Heart left ventricle (tissue), 16 donors: ENCODE measurements around the gene CELSR1. TPM values are rescaled to one million over a fixed set of nuclear protein-coding genes. Genes with fewer than 3 reads are reported as not detected.

Experiments used
- ATAC-seq, 4 donors: fragments of 200-7000 bp; cut with Tn5 transposase; one replicate each; pipeline ENCODE4 v1.9.1; 2020 to 2022; ENCODE audit warnings: moderate library complexity in 4 of 4, mild to moderate bottlenecking in 3 of 4, moderate number of reproducible peaks in 1 of 4
- DNase-seq, 5 donors: peaks; one replicate each; pipeline ENCODE4 v3.0.0-alpha.2; 2020
- H3K27ac ChIP-seq, 12 donors: fragments of 200-600 bp; sonication (generic) in 4 of 12; one replicate each; pipeline versions ENCODE4 v1.5.0 to v1.8.0; 2016 to 2022; ENCODE audit warnings: mild to moderate bottlenecking in 2 of 12
- H3K27me3 ChIP-seq, 9 donors: fragments of 200-600 bp; sonication (generic) in 2 of 9; one replicate each; pipeline versions ENCODE4 v1.5.1 to v1.8.0; 2016 to 2022; ENCODE audit warnings: mild to moderate bottlenecking in 3 of 9
- H3K36me3 ChIP-seq, 9 donors: fragments of 200-600 bp; sonication (generic) in 2 of 9; one replicate each; pipeline versions ENCODE4 v1.5.0 to v1.8.0; 2018 to 2022; ENCODE audit warnings: mild to moderate bottlenecking in 2 of 9
- H3K4me1 ChIP-seq, 12 donors: fragments of 200-600 bp; sonication (generic) in 4 of 12; one replicate each; pipeline versions ENCODE4 v1.5.0 to v1.8.0; 2016 to 2022; ENCODE audit warnings: mild to moderate bottlenecking in 3 of 12
- H3K4me3 ChIP-seq, 12 donors: fragments of 200-600 bp; sonication (generic) in 4 of 12; one replicate each; pipeline versions ENCODE4 v1.5.0 to v1.8.0; 2017 to 2022; ENCODE audit warnings: mild to moderate bottlenecking in 9 of 12, moderate library complexity in 4 of 12
- H3K9me3 ChIP-seq, 12 donors: fragments of 200-600 bp; sonication (generic) in 4 of 12; one replicate each; pipeline versions ENCODE4 v1.5.0 to v1.8.0; 2016 to 2022; ENCODE audit warnings: mild to moderate bottlenecking in 1 of 12
- POLR2A ChIP-seq, 2 donors: fragments of 450-650 bp; IDR thresholded peaks; one replicate each; pipeline ENCODE4 v1.6.1; 2017; ENCODE audit warnings: antibody characterized with exemption in 2 of 2, mild to moderate bottlenecking in 2 of 2, moderate library complexity in 2 of 2
- WGBS, 4 donors: extraction: QIAGEN DNeasy Blood & Tissue Kit in 2 of 4; methylation state at CpG; one replicate each; pipeline versions ENCODE4 v1.1.5 to v1.1.7; 2013 to 2018; 5-methylcytosine and 5-hydroxymethylcytosine counted together
- intact Hi-C, 10 donors: fragments of 100-400 bp; cut with DNase I; formaldehyde crosslinking; loops; one replicate each; pipeline versions ENCODE4 v1.11.1 to v1.14.2; 2022
- polyA plus RNA-seq, 2 donors: library from polyadenylated mRNA; stranded (reverse); fragments of 200-250 nt; gene quantifications; one replicate each; pipeline ENCODE4 v1.2.3, GENCODE V29; 2013
- total RNA-seq, 9 donors: library from RNA; depleted of rRNA in 2 of 9; stranded (reverse); fragments of >200 nt in 2 of 9; fragmentation: NEBNext Ultra II Directional in 3 of 9; extraction: Animal tissue kit (Norgen Biotek cat#: 25700) in 3 of 9; gene quantifications; one replicate each; pipeline versions ENCODE4 v1.1.0 to v1.2.4, GENCODE V29; 2016 to 2023
- TF ChIP-seq, protein P1 (sequence below), 12 donors: fragments of 200-600 bp; sonication (generic) in 4 of 12; IDR thresholded peaks; one replicate each; pipeline versions ENCODE4 v1.5.0 to v1.8.0; 2018 to 2022; ENCODE audit warnings: antibody characterized with exemption in 12 of 12, mild to moderate bottlenecking in 5 of 12
- donor health status: ischemic (EF 13 %, LVEDD 7.1; RV severe dilation, severe dysfunction).
- donor health status: healthy with polysubstance abuse.
- donor health status: DM: no; HTN: yes; CAD: no.
- donor health status: DM: no; HTN: no; CAD: no.
- donor health status: ischemic (EF 25% LVEDD 6.9; RV normal size, moderate dysfunction).
- donor health status: ischemic (EF 25% LVEDD 5.7; RV mildly dilated, moderate dysfunction).
- donor health status: healthy.
- donor health status: DM: yes; HTN: yes; CAD: no.
- donor health status: ischemic (EF 35%, LVEDD 5.7; RV mildly dilated, moderate dysfunction).
- donor health status: nonischemic (EF 11% LVEDD 7.7; RV severe dilation, severe dysfunction).
- donor health status: DM: yes; HTN: yes; CAD: no.
- donor health status: PGD.
- donor health status: ischemic (EF 29% LVEDD 5.4; RV normal size, mild dysfunction).
- donor health status: nonischemic (EF 23%, LVEDD 6.1; RV moderate dilation, normal function).

CELSR1 gene
- total and polyA plus RNA-seq, 11 donors: 5.9 to 15.8 (median 11.9) TPM

DNA sequence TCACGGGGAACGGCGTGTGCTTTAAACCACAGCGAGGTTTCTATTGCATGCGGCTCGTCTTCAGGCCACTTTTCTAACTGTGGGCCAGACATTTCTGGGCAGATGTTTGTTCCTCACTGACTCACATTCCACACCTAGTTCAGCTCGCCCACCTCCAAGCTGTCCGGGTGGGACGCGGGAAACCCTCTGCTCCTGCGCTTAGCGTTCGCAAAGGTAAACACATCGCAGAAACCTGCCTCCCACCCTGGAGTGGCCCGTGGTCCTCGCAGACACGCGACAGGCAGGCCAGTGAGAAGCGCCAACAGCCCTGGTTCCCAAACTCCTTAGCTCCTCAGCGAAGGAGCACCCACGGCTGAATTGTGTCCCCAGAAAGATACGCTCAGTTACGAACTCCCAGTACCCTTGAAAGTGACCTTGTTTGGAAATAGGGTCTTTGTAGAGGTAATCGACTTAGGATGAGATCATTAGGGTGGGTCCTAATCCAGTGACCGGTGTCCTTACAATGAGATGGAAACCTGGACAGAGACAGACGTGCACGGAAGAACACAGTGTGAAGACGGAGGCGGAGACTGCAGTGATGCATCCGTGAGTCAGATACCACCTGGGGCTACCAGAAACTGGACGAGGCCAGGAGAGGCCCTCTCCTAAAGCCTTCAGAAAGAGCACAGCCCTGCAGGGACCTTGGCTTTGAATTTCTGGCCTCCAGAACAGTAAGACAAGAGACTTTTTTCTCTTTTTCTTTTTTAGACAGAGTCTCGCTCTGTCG, 82.7 kb downstream of the CELSR1 start:
- intact Hi-C loops: no loop called here
- WGBS, 4 donors: 91 to 93% (median 92%) methylated on average over 33 of the region's 33 CpGs
- no peaks in the 10 kb centered on the region for H3K9me3 ChIP-seq
- TF ChIP-seq, protein P1, sequence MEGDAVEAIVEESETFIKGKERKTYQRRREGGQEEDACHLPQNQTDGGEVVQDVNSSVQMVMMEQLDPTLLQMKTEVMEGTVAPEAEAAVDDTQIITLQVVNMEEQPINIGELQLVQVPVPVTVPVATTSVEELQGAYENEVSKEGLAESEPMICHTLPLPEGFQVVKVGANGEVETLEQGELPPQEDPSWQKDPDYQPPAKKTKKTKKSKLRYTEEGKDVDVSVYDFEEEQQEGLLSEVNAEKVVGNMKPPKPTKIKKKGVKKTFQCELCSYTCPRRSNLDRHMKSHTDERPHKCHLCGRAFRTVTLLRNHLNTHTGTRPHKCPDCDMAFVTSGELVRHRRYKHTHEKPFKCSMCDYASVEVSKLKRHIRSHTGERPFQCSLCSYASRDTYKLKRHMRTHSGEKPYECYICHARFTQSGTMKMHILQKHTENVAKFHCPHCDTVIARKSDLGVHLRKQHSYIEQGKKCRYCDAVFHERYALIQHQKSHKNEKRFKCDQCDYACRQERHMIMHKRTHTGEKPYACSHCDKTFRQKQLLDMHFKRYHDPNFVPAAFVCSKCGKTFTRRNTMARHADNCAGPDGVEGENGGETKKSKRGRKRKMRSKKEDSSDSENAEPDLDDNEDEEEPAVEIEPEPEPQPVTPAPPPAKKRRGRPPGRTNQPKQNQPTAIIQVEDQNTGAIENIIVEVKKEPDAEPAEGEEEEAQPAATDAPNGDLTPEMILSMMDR (IDR thresholded peaks at IDR 0.05): no peak
- TF ChIP-seq POLR2A (IDR thresholded peaks at IDR 0.05): no peak
- DNase-seq: no peak
- peaks cover 0 to 4% (median 0%) of the 10 kb centered on the region in 9 donors for H3K27me3 ChIP-seq
- no peak for ATAC-seq
- H3K36me3 ChIP-seq: no peaks in the 10 kb centered on the region
- no peak overlapping the region for H3K27ac ChIP-seq
- H3K4me1 ChIP-seq: peaks cover 0 to 27% (median 6%) of the 10 kb centered on the region in 12 donors
- no peak overlapping the region for H3K4me3 ChIP-seq

DNA sequence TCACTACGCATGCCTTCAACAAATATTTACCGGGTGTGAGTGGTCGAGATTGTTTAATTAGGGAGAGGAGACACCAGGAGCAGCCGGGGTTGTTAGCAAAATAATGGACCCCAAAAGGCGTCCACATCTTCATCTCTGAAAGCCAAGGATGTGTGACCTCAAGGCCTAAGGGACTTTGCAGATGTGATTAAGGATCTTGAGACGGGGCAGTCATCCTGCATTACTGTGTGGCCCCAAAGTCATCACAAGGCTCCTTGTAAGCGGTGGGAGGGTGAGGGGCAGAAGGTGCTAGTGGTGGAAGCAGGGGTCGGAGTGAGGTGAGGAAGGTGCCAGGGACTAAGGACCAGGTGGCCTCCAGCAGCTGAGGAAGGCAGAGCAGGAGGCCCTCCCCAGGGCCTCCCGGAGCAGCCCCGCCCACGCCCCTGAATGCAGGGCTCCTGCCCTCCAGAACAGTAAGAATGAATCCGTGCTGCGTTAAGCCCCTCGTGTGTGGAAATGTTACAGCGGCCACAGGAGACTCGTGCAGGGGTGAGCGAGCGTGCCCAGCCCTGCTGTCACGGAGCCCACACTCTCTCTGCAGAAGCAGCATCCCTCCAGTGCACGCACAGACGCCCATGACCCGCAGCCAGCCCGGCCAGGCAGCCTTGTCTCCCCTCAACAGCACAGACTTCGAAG, 83.5 kb downstream of the CELSR1 start:
- Histone ChIP-seq H3K4me3 (no peak overlapping the region), H3K27ac (no peak overlapping the region), H3K36me3 (no peaks in the 10 kb centered on the region), H3K27me3 (peaks cover 0 to 4% (median 0%) of the 10 kb centered on the region in 9 donors), H3K4me1 (peaks cover 0 to 27% (median 6%) of the 10 kb centered on the region in 12 donors), H3K9me3 (no peaks in the 10 kb centered on the region)
- ATAC-seq: no peak
- WGBS, 4 donors: 78 to 84% (median 82%) methylated on average over 20 to 24 of the region's 24 CpGs
- intact Hi-C loops: no loop called here
- DNase-seq: no peak
- TF ChIP-seq POLR2A (IDR thresholded peaks at IDR 0.05): no peak
- TF ChIP-seq, protein P1 (IDR thresholded peaks at IDR 0.05): no peak

DNA sequence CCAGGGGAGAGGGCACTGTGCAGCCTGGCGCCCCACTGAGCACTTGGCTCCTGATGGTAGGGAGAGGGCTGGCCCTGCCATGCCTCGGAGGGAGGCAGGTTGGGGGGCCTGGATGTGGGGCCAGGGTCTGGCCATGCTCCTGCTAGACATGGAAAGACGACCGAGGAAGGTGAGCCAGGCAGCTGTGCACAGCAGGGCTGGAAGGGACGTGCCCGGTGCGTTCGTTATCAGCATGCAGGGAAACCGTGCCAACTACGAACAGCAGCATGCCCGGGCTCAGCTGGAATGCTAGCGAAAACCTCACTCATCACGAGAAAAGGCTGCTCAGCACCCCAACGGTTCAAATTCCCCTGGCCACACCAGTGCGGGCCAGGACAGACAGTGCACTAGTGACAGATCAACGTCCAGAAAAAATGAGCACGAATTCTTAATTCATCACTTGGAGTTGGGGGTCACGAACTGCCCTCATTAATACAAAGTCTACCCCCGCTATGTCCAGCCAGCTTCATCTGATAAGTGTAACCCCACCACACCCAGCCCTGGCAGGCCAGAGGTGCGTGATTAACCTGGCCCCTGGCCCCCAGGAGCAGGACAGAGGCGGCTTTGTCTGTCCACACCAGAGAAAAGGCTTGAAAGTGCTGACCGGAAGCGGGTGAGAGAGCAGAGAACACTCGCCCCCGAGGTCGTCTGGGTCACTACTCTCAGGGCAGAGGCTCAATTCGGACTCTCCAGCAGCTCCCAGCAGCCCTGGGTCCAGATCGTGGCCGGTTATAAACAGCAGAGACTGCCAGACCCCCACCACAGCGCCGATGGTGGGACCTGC, 84.2 kb downstream of the CELSR1 start:
- H3K9me3 ChIP-seq: no peaks in the 10 kb centered on the region
- DNase-seq (peak in 1 of 5 donors; percentile 42), ATAC-seq (peak; percentile 31 to 66 (median 38))
- H3K4me3 ChIP-seq: no peak overlapping the region
- H3K27me3 ChIP-seq: peaks cover 0 to 4% (median 0%) of the 10 kb centered on the region in 9 donors
- no peak for TF ChIP-seq POLR2A (IDR thresholded peaks at IDR 0.05)
- TF ChIP-seq, protein P1 (IDR thresholded peaks at IDR 0.05): no peak
- H3K4me1 ChIP-seq: peaks cover 0 to 27% (median 6%) of the 10 kb centered on the region in 12 donors
- 45 to 52% (median 50%) methylated on average over 29 to 31 of the region's 31 CpGs for WGBS, 4 donors
- H3K36me3 ChIP-seq: no peaks in the 10 kb centered on the region
- intact Hi-C loops: no loop called here
- no peak overlapping the region for H3K27ac ChIP-seq
